ENCODE data around the gene CUL9.

DNA sequence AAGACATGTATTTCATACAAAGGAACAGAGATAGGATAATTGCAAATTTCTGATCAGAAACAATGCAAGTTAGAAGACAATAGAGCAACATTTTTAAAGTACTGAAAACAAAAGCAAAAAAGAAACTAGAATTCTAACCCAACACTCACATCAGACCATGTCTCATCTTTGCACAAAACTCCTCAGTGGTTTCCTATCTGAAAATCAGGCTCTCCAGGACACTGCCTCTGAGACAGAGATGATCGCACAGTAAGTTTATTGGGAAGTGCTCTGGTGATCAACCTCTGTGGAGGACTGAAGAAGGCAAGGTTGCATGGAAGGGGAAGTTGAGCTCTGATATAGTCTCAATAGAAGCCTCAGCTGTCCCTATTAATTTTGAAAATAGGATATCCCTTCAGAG is 59.0 kb downstream of the CUL9 start:
- TF ChIP-seq, protein P1, sequence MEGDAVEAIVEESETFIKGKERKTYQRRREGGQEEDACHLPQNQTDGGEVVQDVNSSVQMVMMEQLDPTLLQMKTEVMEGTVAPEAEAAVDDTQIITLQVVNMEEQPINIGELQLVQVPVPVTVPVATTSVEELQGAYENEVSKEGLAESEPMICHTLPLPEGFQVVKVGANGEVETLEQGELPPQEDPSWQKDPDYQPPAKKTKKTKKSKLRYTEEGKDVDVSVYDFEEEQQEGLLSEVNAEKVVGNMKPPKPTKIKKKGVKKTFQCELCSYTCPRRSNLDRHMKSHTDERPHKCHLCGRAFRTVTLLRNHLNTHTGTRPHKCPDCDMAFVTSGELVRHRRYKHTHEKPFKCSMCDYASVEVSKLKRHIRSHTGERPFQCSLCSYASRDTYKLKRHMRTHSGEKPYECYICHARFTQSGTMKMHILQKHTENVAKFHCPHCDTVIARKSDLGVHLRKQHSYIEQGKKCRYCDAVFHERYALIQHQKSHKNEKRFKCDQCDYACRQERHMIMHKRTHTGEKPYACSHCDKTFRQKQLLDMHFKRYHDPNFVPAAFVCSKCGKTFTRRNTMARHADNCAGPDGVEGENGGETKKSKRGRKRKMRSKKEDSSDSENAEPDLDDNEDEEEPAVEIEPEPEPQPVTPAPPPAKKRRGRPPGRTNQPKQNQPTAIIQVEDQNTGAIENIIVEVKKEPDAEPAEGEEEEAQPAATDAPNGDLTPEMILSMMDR (IDR thresholded peaks at IDR 0.05; ENCODE audit: low read length) = no peak
- no peak for TF ChIP-seq EZH2 (optimal IDR thresholded peaks at IDR 0.05; ENCODE audit: low read depth, low read length)
